Spleen (tissue), 7 donors: ENCODE measurements around the gene TTC12.

Experiments
- CTCF ChIP-seq, 11 experiments: fragments of 200-600 bp in 7 of 11; fragments of 450-650 bp in 4 of 11; sonication (generic) in 4 of 11; IDR thresholded peaks in 8 of 11; conservative IDR thresholded peaks in 3 of 11; 1 replicate in 7 of 11; 2 replicates in 4 of 11; pipeline versions ENCODE4 v1.4.0 to v1.8.0; 2016 to 2021; ENCODE audit warnings: antibody characterized with exemption in 11 of 11, inconsistent platforms in 4 of 11, mild to moderate bottlenecking in 1 of 11
- POLR2AphosphoS5 ChIP-seq, 3 donors: sonication (generic); formaldehyde crosslinking; IDR thresholded peaks; one replicate each; pipeline ENCODE4 v1.5.1; 2017; ENCODE audit warnings: antibody characterized with exemption in 3 of 3
- donor health status: DM: no; HTN: no; CAD: no; lungs with moderate emphysema.
- donor health status: DM: no; HTN: no; CAD: no.
- donor health status: DM: no; HTN: no; CAD: no.

- TF ChIP-seq POLR2AphosphoS5 (IDR thresholded peaks at IDR 0.05) (no peak), CTCF (IDR thresholded peaks at IDR 0.05 in 8 of 11, conservative IDR thresholded peaks at IDR 0.05 in 3 of 11) (no peak)
Observed at GRCh38 chr11:113273720-113274119, 40.7 kb upstream of the TTC12 start.
